Adrenal gland (tissue), 5 donors: ENCODE results near the gene ISCU.

ENCODE experiments used
- CTCF ChIP-seq, 6 experiments: fragments of 450-650 bp in 4 of 6; fragments of 200-600 bp in 2 of 6; sonication (generic) in 1 of 6; IDR thresholded peaks; 1 replicate in 5 of 6; 2 replicates in 1 of 6; pipeline versions ENCODE4 v1.5.1 to v1.8.0; 2016 to 2021; ENCODE audit warnings: antibody characterized with exemption in 6 of 6, mild to moderate bottlenecking in 2 of 6, moderate library complexity in 1 of 6
- POLR2A ChIP-seq, 2 donors: fragments of 450-650 bp; IDR thresholded peaks; one replicate each; pipeline ENCODE4 v1.6.1; 2017; ENCODE audit warnings: antibody characterized with exemption in 2 of 2, mild to moderate bottlenecking in 2 of 2, moderate library complexity in 1 of 2
- donor health status: DM: no; HTN: no; CAD: no.

GRCh38 chr12:108577458-108577857 lies 15.1 kb downstream of the ISCU start:
- TF ChIP-seq CTCF (IDR thresholded peaks at IDR 0.05) (no peak), POLR2A (IDR thresholded peaks at IDR 0.05) (no peak)
